Mesothelial cell of epicardium (in vitro differentiated cells): Measurements from ENCODE around the gene SLC9A1. TPM values are rescaled to one million over a fixed set of nuclear protein-coding genes. Genes with fewer than 3 reads are reported as not detected.
A peak's percentile ranks its signal among the peaks of the same experiment; 100 is the strongest.

Source experiments
- DNase-seq, 2 experiments: peaks; one replicate each; pipeline ENCODE4 v3.0.0; 2021; ENCODE audit warnings: low spot score in 2 of 2; ENCODE audit not compliant: unreplicated experiment in 2 of 2
- H3K27ac Mint-ChIP-seq: 2 replicates; pipeline ENCODE4 v1.8.0; 2021; ENCODE audit warnings: mixed read lengths
- H3K27me3 Mint-ChIP-seq: 2 replicates; pipeline ENCODE4 v1.8.0; 2021; ENCODE audit warnings: low read depth, mixed read lengths
- H3K36me3 Mint-ChIP-seq: 2 replicates; pipeline ENCODE4 v1.8.0; 2021; ENCODE audit warnings: mixed read lengths
- H3K4me1 Mint-ChIP-seq: 2 replicates; pipeline ENCODE4 v1.8.0; 2021; ENCODE audit warnings: mixed read lengths
- H3K4me3 Mint-ChIP-seq: 2 replicates; pipeline ENCODE4 v1.8.0; 2021; ENCODE audit warnings: mild to moderate bottlenecking, moderate library complexity, mixed read lengths
- H3K9me3 Mint-ChIP-seq: 2 replicates; pipeline ENCODE4 v1.8.0; 2021; ENCODE audit warnings: mixed read lengths
- CTCF ChIP-seq: fragments of 200-600 bp; sonication (generic); IDR thresholded peaks from one replicate; pipeline ENCODE4 v1.5.0; 2021; ENCODE audit warnings: antibody characterized with exemption; ENCODE audit not compliant: unreplicated experiment
- total RNA-seq: library from RNA; stranded (reverse); gene quantifications from 3 replicates; pipeline ENCODE4 v1.2.1, GENCODE V29; 2021

The SLC9A1 gene
- total RNA-seq, 1 donor from 2014 or later = 33.9 TPM

GRCh38 chr1:27111626-27112573 lies 43.0 kb downstream of the SLC9A1 start:
- peaks cover 16% of the 10 kb centered on the region for H3K36me3 Mint-ChIP-seq
- no peaks in the 10 kb centered on the region for H3K27me3 Mint-ChIP-seq
- DNase-seq = peak in 1 of 2 experiments; percentile 48
- no peak overlapping the region for H3K4me3 Mint-ChIP-seq
- H3K27ac Mint-ChIP-seq = peak overlapping the region; percentile 80
- no peak for TF ChIP-seq CTCF
- H3K9me3 Mint-ChIP-seq = no peaks in the 10 kb centered on the region
- H3K4me1 Mint-ChIP-seq = peaks cover 9% of the 10 kb centered on the region

DNA sequence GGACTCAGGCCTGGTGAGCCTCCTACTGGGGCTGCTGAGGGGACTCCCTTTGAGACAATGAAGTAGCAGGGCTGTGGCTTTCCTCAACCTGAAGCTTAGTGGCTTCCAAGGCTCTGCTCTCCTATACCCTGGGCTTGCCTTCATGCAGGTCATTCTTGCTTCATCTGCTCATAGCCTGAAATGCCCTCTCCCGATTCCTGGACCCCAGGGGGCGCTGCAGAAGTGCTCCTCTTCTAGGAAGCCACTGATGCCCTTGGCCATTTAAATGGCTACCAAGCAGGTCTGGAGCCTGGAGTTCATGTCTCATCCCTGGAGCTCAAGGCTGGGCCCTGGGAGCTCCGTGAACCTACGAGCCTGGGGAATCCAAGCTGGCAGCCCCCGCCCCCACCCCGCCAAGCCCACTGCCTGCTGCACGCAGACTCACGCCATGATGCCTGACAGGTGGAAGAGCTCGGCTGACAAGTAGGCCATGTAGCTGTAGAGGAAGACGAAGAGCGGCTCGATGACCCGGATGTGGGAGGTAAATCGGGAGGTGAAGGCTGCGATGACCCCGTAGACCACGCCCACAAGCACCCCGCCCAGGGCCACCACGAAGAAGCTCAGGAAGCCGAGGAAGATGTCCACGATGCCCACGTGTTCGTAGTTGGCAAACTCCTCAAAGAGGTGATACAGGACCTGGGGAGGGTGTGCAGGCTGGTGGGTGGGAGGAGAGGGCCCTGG lies 45.7 kb downstream of the SLC9A1 start:
- Mint-ChIP-seq H3K27me3 (no peaks in the 10 kb centered on the region), H3K36me3 (peaks cover 19% of the 10 kb centered on the region), H3K27ac (no peak overlapping the region), H3K4me1 (peaks cover 5% of the 10 kb centered on the region), H3K4me3 (no peak overlapping the region), H3K9me3 (no peaks in the 10 kb centered on the region)
- DNase-seq = no peak
- peak; percentile 14 for TF ChIP-seq CTCF

DNA sequence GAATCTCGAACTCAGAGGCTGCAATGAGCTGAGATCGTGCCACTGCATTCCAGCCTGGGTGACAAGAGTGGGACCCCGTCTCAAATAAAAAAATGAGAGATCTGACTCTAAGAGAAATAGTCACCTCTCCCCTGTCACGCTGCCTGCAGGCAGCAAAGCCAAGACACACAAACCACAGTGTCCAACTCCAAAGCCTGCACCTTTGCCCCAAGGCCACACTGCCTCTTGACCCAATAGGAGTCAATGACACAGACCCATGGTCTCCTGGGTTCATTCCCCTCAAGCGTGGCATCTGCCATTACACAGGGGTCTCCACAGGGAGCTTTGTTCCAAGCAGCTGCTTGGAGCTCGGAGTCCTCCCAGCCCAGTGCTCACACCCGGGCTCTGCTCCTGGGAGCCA lies 46.3 kb downstream of the SLC9A1 start:
- DNase-seq = no peak
- Mint-ChIP-seq H3K4me1 (peaks cover 5% of the 10 kb centered on the region), H3K27me3 (no peaks in the 10 kb centered on the region), H3K9me3 (no peaks in the 10 kb centered on the region), H3K27ac (no peak overlapping the region), H3K36me3 (peaks cover 12% of the 10 kb centered on the region), H3K4me3 (no peak overlapping the region)
- TF ChIP-seq CTCF = no peak

DNA sequence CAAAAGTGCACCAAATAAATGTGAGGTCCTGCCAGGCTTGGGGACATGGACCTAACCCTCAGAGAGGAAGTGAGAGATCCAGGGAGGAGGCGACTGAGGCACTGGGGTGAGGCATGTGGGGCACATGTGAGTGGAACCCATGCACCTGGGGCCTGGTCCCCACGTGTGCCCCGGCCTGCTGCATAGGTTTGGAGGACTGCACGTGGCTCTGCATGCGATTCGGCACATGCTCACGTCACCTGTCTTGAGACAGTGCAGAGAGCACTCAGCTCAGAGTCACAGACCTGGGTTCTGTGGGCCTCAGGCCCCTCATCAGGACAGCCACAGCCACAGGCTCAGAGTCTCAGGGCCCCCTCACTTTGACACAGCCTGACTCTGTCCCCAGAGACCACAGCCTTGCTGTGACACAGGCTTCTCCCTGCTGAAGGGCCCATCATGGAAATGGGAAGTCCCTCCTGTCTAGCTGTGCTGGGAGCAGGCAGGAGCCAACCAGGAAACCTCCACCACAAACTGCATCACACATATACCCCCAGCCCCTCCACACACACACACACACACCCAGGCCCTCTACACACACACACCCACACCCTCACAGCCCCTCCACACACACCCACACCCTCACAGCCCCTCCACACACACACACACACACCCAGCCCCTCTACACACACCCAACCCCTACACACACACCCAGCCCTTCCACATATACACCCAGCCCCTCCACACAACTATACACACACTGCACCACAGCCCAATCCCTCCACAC lies 48.2 kb downstream of the SLC9A1 start:
- peaks cover 2% of the 10 kb centered on the region for H3K4me1 Mint-ChIP-seq
- no peak for TF ChIP-seq CTCF
- DNase-seq = no peak
- H3K4me3 Mint-ChIP-seq = no peak overlapping the region
- H3K27ac Mint-ChIP-seq = no peak overlapping the region
- peaks cover 10% of the 10 kb centered on the region for H3K36me3 Mint-ChIP-seq
- H3K9me3 Mint-ChIP-seq = no peaks in the 10 kb centered on the region
- H3K27me3 Mint-ChIP-seq = no peaks in the 10 kb centered on the region

GRCh38 chr1:27105018-27105417 lies 49.9 kb downstream of the SLC9A1 start:
- no peak for TF ChIP-seq CTCF
- Mint-ChIP-seq H3K27me3 (no peaks in the 10 kb centered on the region), H3K9me3 (no peaks in the 10 kb centered on the region), H3K4me3 (no peak overlapping the region), H3K36me3 (peaks cover 9% of the 10 kb centered on the region), H3K27ac (no peak overlapping the region), H3K4me1 (peaks cover 2% of the 10 kb centered on the region)
- DNase-seq = no peak
